H54 (cell line): Measurements from ENCODE around the gene MSMP.

Source experiments
- DNase-seq: peaks from one replicate; pipeline ENCODE4 v3.0.0; 2011; ENCODE audit warnings: low spot score, mixed read lengths; ENCODE audit not compliant: insufficient read length
- FAIRE-seq: peaks from 3 replicates; lab custom pipeline; 2011; peaks lifted over from hg19 to GRCh38; lab: Jason Lieb, UNC
- POLR2A ChIP-seq: IDR thresholded peaks from 2 replicates; pipeline ENCODE4 v1.6.1; 2011; ENCODE audit warnings: low read depth, mild to moderate bottlenecking, low read length

MSMP gene

GRCh38 chr9:35754264-35754663, at the start of gene MSMP:
Gene MSMP (minus strand): TSS chr9:35754276. CDS start chr9:35754129, 147 bp downstream.
- no peak for FAIRE-seq
- DNase-seq: no peak
- no peak for TF ChIP-seq POLR2A

GRCh38 chr9:35801328-35802128, 47.5 kb upstream of the MSMP start:
- FAIRE-seq: no peak
- no peak for TF ChIP-seq POLR2A
- no peak for DNase-seq

GRCh38 chr9:35800530-35800929, 46.5 kb upstream of the MSMP start:
- DNase-seq: no peak
- TF ChIP-seq POLR2A: no peak
- FAIRE-seq: no peak

GRCh38 chr9:35798658-35799374, 44.7 kb upstream of the MSMP start:
- TF ChIP-seq POLR2A: no peak
- FAIRE-seq (peak; percentile 60), DNase-seq (peak; percentile 25)

GRCh38 chr9:35797311-35798109, 43.4 kb upstream of the MSMP start:
- TF ChIP-seq POLR2A: no peak
- no peak for DNase-seq
- FAIRE-seq: no peak

GRCh38 chr9:35795695-35796094, 41.6 kb upstream of the MSMP start:
- no peak for DNase-seq
- FAIRE-seq: peak; percentile 86
- TF ChIP-seq POLR2A: no peak

GRCh38 chr9:35793461-35793860, 39.4 kb upstream of the MSMP start:
- FAIRE-seq (no peak), DNase-seq (no peak)
- TF ChIP-seq POLR2A: no peak

- DNase-seq (no peak), FAIRE-seq (no peak)
- TF ChIP-seq POLR2A: no peak
Observed at GRCh38 chr9:35792826-35793225, 38.8 kb upstream of the MSMP start.

- FAIRE-seq: no peak
- DNase-seq: no peak
- TF ChIP-seq POLR2A: no peak
Observed at GRCh38 chr9:35792024-35792813, 38.1 kb upstream of the MSMP start.

GRCh38 chr9:35791297-35791921, 37.3 kb upstream of the MSMP start, which contains the start of gene NPR2:
Gene NPR2 (plus strand): TSS chr9:35791591. CDS start chr9:35792409, 818 bp downstream.
- TF ChIP-seq POLR2A: no peak
- no peak for FAIRE-seq
- DNase-seq: no peak

GRCh38 chr9:35790385-35791296, 36.6 kb upstream of the MSMP start:
- peak; percentile 92 for FAIRE-seq
- no peak for TF ChIP-seq POLR2A
- peak; percentile 55 for DNase-seq

- FAIRE-seq (no peak), DNase-seq (no peak)
- no peak for TF ChIP-seq POLR2A
Observed at GRCh38 chr9:35790025-35790384, 35.9 kb upstream of the MSMP start.
